GM12891 (cell line): ENCODE results near the gene GBP1.
"Not testable (repeated sequence)": the region's sequence is repeated elsewhere in the genome, so short reads cannot be mapped to it uniquely, and the experiment has no call there.

ENCODE experiments used
- DNase-seq: peaks from one replicate; pipeline ENCODE4 v3.0.0; 2011; ENCODE audit warnings: low spot score; ENCODE audit not compliant: insufficient read length
- FAIRE-seq: peaks from 2 replicates; lab custom pipeline; 2011; peaks lifted over from hg19 to GRCh38; lab: Jason Lieb, UNC
- PAX5 ChIP-seq: IDR thresholded peaks from 2 replicates; pipeline ENCODE4 v1.6.1; 2011; ENCODE audit warnings: low read length, moderate library complexity, mild to moderate bottlenecking; ENCODE audit not compliant: insufficient read depth, severe bottlenecking
- POLR2A ChIP-seq: IDR thresholded peaks from 2 replicates; pipeline ENCODE4 v1.6.1; 2011; ENCODE audit warnings: low read depth, low read length, control low read depth
- POLR2AphosphoS5 ChIP-seq: IDR thresholded peaks from 2 replicates; pipeline ENCODE4 v1.6.1; 2011; ENCODE audit warnings: low read depth, low read length, control low read depth
- POU2F2 ChIP-seq: IDR thresholded peaks from 2 replicates; pipeline ENCODE4 v1.6.1; 2011; ENCODE audit warnings: low read depth, mild to moderate bottlenecking, control low read depth, low read length, moderate library complexity
- SPI1 ChIP-seq: IDR thresholded peaks from 2 replicates; pipeline ENCODE4 v1.6.1; 2011; ENCODE audit warnings: low read depth, low read length, control low read depth
- TAF1 ChIP-seq: IDR thresholded peaks from 2 replicates; pipeline ENCODE4 v1.6.1; 2011; ENCODE audit warnings: low read depth, low read length, control low read depth

The GBP1 gene

DNA sequence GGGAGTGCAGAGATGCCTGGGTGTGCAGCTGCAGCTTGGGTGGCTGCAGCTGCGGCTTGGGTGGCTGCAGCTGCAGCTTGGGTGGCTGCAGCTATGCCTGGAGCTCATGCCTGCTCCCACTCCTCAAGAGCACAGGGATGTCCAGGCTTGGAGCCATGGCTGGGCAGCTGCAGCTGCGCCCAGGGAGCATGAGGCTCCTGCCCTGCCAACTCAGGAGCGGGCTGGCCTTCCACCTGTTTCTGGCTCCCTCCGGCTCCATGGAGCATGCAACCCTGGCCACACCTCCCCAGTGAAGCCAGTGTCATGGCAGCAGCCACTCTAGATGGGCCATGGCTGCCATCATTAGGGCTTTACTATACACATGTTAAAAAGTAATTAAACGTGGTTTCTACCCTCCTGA, 21.1 kb downstream of the GBP1 start:
- FAIRE-seq (no peak), DNase-seq (no peak)
- TF ChIP-seq SPI1 (no peak), POLR2AphosphoS5 (no peak), TAF1 (no peak), POU2F2 (no peak), POLR2A (no peak), PAX5 (no peak)

DNA sequence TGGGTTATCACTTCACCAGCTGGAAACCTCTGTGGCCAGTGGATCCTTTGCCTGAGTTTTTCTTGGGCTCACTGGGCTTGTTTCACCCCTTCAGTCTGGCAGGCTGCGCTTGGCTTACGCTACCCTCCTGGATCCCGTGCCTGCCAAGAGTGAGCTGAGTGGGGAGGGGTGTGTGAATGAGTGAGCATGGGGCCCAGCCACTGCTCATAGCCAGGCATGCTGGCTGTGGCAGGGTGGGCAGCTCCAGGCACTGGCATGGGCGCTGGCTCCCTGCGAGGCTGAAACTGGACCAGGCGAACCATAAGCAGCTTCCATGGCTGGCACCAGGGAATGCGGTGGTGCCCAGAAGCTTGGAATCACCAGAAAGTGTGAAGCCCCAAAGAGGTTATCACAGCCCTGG, 22.5 kb downstream of the GBP1 start:
- TF ChIP-seq POLR2AphosphoS5 (no peak), PAX5 (no peak), POU2F2 (no peak), TAF1 (no peak), SPI1 (no peak), POLR2A (no peak)
- FAIRE-seq, result no peak

DNA sequence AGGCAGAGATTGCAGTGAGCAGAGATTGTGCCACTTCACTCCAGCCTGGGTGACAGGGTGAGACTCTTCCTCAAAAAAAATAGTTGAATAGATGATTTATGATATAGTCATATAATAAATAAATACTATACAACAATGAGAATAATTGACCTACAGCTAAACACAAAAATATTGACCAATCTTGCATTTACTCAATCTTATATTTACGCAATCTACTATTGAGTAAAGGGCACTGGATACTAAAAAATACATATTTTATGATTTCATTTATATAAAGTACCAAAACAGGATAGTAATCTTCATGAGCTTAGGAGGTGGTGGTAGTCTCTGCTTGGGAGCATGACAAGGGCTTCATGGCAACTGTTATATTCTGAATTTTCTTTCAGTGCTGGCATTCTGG, 23.3 kb downstream of the GBP1 start:
- no peak for DNase-seq
- no peak for FAIRE-seq
- no peak for TF ChIP-seq POU2F2
- TF ChIP-seq POLR2AphosphoS5, result no peak
- TF ChIP-seq PAX5, result no peak
- no peak for TF ChIP-seq TAF1
- TF ChIP-seq POLR2A, result no peak
- TF ChIP-seq SPI1, result no peak

More for the DNA sequence above, 22.5 kb downstream of the GBP1 start:
- no peak for DNase-seq

DNA sequence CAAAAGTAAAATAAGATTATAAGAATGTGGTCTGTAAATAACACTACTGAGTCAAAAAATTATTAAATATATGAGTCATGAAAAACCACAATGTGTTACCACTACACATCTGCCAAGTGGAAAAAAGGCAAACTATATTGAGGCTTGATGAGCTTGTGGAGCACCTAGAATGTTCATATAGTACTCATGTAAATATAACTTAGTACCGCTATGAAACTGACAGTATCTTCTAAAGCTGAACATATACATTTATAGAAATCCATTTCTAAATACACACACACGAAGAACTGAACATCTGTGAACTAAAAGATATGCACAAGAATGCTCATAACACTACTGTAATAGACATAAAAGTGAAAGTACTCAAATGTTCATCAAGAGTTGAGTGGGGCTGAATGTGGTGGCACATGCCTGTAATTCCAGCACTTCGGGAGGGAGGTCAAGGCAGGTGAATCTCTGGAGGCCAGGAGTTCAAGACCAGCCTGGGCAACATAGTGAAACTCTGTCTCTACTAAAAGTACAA, 23.8 kb downstream of the GBP1 start:
- TF ChIP-seq POU2F2 (no peak), SPI1 (no peak), POLR2A (no peak), POLR2AphosphoS5 (no peak), TAF1 (no peak), PAX5 (no peak)
- DNase-seq (no peak), FAIRE-seq (peak; percentile 78)

DNA sequence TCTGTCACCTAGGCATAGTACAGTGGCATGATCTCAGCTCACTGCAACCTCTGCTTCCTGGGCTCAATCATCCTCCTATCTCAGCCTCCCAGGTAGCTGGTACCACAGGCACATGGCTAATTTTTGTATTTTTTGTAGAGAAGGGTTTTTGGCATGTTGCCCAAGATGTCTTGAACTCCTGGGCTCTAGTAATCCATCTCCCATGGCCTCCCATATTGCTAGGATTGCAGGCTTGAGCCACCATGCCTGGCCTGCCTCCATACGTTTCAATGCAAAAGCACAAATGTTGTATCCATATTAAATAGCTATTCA, 24.7 kb downstream of the GBP1 start:
- TF ChIP-seq POU2F2 (no peak), PAX5 (no peak), POLR2AphosphoS5 (no peak), SPI1 (no peak), TAF1 (no peak), POLR2A (no peak)
- FAIRE-seq (no peak), DNase-seq (no peak)

DNA sequence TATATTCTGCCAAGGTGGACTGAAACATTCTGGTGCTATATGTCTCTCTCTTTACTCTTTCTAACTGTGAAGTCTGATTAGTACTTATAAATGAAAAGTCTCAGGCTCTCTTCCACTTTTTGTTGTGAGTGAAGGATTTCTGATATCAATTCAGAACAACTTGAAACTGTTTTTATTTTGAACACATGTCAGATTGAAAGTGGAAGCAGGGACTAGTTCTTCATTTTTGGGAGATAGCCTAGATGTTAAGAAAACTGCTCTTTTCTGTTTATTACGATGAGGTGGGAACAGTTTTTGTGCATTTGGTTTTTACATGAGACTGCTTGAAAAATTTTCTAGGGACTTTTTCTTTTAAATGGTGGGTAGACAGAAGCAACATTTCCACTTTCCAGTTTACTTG, 27.8 kb downstream of the GBP1 start:
- no peak for DNase-seq
- no peak for FAIRE-seq
- TF ChIP-seq PAX5 (no peak), POLR2AphosphoS5 (no peak), POU2F2 (no peak), SPI1 (no peak), TAF1 (no peak), POLR2A (no peak)

DNA sequence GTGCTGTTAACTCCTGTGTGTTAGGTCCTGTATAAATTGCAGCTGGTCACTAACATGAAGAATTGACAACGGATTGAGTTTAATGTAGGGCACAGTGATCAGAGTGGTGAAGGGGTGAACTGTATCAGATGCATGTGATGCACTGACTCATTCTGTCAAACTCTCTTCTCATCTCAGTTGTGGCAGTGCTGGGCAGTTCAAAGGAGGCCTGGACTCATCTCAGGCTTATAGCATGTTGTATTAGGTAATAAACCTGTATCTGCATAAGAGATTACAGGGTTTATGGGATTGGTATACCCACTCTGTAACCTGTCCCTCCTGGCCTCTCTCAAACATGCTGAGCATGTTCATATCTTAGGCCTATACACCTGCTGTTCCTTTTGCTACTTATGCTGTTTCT, 29.9 kb downstream of the GBP1 start:
- no peak for FAIRE-seq
- DNase-seq, result no peak

DNA sequence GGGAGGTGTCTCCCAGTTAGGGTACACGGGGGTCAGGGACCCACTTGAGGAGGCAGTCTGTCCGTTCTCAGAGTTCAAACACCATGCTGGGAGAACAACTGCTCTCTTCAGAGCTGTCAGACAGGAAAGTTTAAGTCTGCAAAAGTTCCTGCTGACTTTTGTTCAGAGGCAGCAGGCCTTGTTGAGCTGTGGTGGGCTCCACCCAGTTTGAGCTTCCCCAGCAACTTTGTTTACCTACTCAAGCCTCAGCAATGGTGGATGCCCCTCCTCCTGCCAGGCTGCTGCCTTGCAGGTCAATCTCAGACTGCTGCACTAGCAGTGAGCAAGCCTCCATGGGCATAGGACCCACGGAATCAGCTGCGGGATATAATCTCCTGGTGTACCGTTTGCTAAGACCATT, 31.0 kb downstream of the GBP1 start:
- not testable (repeated sequence) for FAIRE-seq

More for the DNA sequence above, 29.9 kb downstream of the GBP1 start:
- TF ChIP-seq PAX5 (no peak), SPI1 (no peak), TAF1 (no peak), POU2F2 (no peak), POLR2A (no peak), POLR2AphosphoS5 (no peak)

DNA sequence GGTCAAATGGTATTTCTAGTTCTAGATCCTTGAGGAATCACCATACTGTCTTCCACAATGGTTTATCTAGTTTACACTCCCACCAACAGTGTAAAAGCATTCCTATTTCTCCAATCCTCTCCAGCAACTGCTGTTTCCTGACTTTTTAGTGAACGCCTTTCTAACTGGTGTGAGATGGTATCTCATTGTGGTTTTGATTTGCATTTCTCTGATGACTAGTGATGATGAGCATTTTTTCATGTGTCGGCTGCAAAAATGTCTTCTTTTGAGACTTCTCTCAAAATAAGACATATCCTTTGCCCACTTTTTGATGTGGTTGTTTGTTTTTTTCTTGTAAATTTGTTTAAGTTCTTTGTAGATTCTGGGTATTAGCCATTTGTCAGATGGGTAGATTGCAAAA, 36.0 kb downstream of the GBP1 start:
- FAIRE-seq, result not testable (repeated sequence)

More for the DNA sequence above, 31.0 kb downstream of the GBP1 start:
- DNase-seq, result not testable (repeated sequence)

DNA sequence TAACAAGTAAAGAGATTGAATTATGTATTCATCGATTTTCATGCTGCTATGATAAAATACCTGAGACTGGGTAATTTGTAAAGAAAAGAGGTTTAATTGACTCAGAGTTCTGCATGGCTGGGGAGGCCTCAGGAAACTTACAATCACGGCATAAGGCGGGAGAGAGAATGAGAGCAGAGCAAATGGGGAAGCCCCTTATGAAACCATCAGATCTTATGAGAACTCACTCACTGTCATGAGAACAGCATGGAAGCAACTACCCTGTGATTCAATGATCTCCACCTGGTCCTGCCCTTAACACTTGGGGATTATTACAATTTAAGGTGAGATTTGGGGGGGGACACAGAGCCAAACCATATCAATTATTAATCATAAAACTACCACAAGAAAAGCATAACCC, 39.1 kb downstream of the GBP1 start:
- DNase-seq, result no peak
- no peak for TF ChIP-seq SPI1
- no peak for TF ChIP-seq POU2F2
- TF ChIP-seq TAF1, result no peak
- TF ChIP-seq POLR2AphosphoS5, result no peak
- TF ChIP-seq PAX5, result no peak
- no peak for TF ChIP-seq POLR2A
- no peak for FAIRE-seq

More for the DNA sequence above, 36.0 kb downstream of the GBP1 start:
- DNase-seq, result not testable (repeated sequence)

DNA sequence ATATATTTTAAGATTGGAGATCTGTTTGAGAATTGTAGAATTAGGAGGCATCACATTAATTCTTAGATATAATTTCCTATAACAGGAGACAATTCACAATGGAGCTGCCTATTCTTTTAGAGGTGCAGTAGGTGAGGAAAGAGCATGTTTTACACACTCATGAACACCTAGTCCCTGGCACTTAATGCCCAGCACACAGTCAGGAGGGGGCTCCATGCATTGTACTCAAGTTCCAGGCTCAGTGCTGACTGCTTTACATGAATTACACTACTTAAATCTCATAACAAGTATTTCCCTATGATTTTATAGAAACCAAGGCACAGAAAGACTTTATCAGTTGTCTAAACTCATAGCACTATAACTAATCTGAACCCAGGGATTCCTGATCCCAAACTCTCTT, 42.0 kb downstream of the GBP1 start:
- TF ChIP-seq TAF1 (no peak), PAX5 (no peak), SPI1 (no peak), POLR2A (no peak), POLR2AphosphoS5 (no peak), POU2F2 (no peak)
- DNase-seq (no peak), FAIRE-seq (no peak)
